GM19463 (cell line): ENCODE results near the gene TACR1.

ENCODE experiments used
- ATAC-seq: cut with Tn5 transposase; IDR thresholded peaks from one replicate; pipeline ENCODE4 v1.9.1; 2021; ENCODE audit warnings: mild to moderate bottlenecking, moderate library complexity; ENCODE audit not compliant: unreplicated experiment

The TACR1 gene

GRCh38 chr2:75025216-75025615 is 174.1 kb downstream of the TACR1 start:
- ATAC-seq: no peak

GRCh38 chr2:75023666-75024455 is 175.5 kb downstream of the TACR1 start:
- no peak for ATAC-seq

GRCh38 chr2:75022516-75022915 is 176.8 kb downstream of the TACR1 start:
- ATAC-seq: no peak

GRCh38 chr2:75021672-75022071 is 177.6 kb downstream of the TACR1 start:
- ATAC-seq: no peak

GRCh38 chr2:75020476-75020875 is 178.8 kb downstream of the TACR1 start:
- ATAC-seq: no peak

GRCh38 chr2:75019790-75020189 is 179.5 kb downstream of the TACR1 start:
- ATAC-seq: no peak

- peak; percentile 57 for ATAC-seq
Measured at GRCh38 chr2:75018162-75018561, 181.2 kb downstream of the TACR1 start.

GRCh38 chr2:75012080-75012479 is 187.2 kb downstream of the TACR1 start:
- no peak for ATAC-seq

GRCh38 chr2:75010571-75010970 is 188.7 kb downstream of the TACR1 start:
- no peak for ATAC-seq

GRCh38 chr2:75007819-75008218 is 191.5 kb downstream of the TACR1 start:
- ATAC-seq: no peak

- no peak for ATAC-seq
Measured at GRCh38 chr2:75007061-75007460, 192.3 kb downstream of the TACR1 start.

- no peak for ATAC-seq
Measured at GRCh38 chr2:75006041-75006440, 193.3 kb downstream of the TACR1 start.

GRCh38 chr2:75003773-75004172 is 195.5 kb downstream of the TACR1 start:
- ATAC-seq: no peak

- no peak for ATAC-seq
Measured at GRCh38 chr2:75003276-75003675, 196.0 kb downstream of the TACR1 start.

- ATAC-seq: no peak
Measured at GRCh38 chr2:75002007-75002406, 197.3 kb downstream of the TACR1 start.

- no peak for ATAC-seq
Measured at GRCh38 chr2:74999468-74999867, 199.9 kb downstream of the TACR1 start.
